Astrocyte of the cerebellum (primary cell): ENCODE data around the gene SLC7A14.
A peak's percentile ranks its signal among the peaks of the same experiment; 100 is the strongest.

Source experiments
- DNase-seq: peaks from one replicate; pipeline ENCODE4 v3.0.0-alpha.2; 2011; ENCODE audit warnings: low read depth
- H3K4me3 ChIP-seq: 2 replicates; pipeline ENCODE4 v1.5.1; 2011; ENCODE audit warnings: mild to moderate bottlenecking, low read depth, low read length, moderate library complexity
- in situ Hi-C: cut with HindIII; loops from 2 replicates; pipeline ENCODE4 v1.10.0; 2017; ENCODE audit warnings: low sequenced_read_pairs
- TF ChIP-seq, protein P1 (sequence below): IDR thresholded peaks from 2 replicates; pipeline ENCODE4 v1.5.1; 2012; ENCODE audit warnings: low read length, low read depth, moderate library complexity, mild to moderate bottlenecking; ENCODE audit errors: missing control alignments

Gene SLC7A14

GRCh38 chr3:170437696-170438407 lies 148.0 kb downstream of the SLC7A14 start:
- TF ChIP-seq, protein P1, sequence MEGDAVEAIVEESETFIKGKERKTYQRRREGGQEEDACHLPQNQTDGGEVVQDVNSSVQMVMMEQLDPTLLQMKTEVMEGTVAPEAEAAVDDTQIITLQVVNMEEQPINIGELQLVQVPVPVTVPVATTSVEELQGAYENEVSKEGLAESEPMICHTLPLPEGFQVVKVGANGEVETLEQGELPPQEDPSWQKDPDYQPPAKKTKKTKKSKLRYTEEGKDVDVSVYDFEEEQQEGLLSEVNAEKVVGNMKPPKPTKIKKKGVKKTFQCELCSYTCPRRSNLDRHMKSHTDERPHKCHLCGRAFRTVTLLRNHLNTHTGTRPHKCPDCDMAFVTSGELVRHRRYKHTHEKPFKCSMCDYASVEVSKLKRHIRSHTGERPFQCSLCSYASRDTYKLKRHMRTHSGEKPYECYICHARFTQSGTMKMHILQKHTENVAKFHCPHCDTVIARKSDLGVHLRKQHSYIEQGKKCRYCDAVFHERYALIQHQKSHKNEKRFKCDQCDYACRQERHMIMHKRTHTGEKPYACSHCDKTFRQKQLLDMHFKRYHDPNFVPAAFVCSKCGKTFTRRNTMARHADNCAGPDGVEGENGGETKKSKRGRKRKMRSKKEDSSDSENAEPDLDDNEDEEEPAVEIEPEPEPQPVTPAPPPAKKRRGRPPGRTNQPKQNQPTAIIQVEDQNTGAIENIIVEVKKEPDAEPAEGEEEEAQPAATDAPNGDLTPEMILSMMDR, result no peak
- no peak for DNase-seq
- no peak overlapping the region for H3K4me3 ChIP-seq
- in situ Hi-C loops, result no loop called here

- no peak overlapping the region for H3K4me3 ChIP-seq
- DNase-seq, result no peak
- in situ Hi-C loops, result no loop called here
- TF ChIP-seq, protein P1, result no peak
Observed at GRCh38 chr3:170437176-170437575, 148.7 kb downstream of the SLC7A14 start.

DNA sequence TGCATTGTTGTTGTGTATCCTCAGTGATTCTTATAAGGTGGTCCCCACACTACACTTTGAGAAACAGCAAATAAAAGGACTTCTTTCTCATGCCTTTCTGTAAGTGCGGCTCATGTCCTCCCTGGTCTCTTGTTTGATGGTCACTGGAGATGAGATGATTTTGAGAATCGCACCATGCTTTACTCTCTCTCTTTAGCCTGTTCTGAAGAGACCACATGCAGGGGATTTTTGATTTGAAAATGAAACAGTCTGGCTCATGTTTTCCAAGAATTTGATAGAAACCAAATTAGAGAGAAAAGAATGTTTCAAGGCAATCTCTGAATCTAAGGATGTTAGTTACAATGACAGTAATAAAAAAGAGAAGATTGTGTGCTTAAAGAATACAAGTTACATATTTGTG lies 149.2 kb downstream of the SLC7A14 start:
- H3K4me3 ChIP-seq, result no peak overlapping the region
- TF ChIP-seq, protein P1, result no peak
- in situ Hi-C loops, result no loop called here
- DNase-seq, result no peak

GRCh38 chr3:170432416-170432815 lies 153.5 kb downstream of the SLC7A14 start:
- TF ChIP-seq, protein P1, result no peak

DNA sequence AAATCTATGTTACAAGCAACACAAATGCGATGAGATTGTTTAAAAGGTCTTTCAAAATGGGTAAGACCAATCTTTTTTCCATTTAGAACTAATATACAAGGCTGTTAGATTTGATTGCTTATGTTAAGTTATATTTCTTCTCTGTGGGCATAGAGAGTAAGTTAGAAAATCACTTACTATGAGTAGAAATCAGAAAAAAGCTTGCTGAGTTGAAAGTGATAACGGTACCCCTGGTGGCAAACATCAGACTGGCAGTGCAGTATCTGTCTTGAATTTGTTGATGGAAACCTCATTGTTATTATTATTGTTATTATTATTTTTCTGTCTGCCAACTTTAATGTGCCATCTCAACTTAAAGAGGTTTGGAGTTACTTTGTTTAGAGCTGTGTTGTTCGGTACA lies 154.8 kb downstream of the SLC7A14 start:
- DNase-seq, result no peak
- in situ Hi-C loops, result no loop called here
- H3K4me3 ChIP-seq, result no peak overlapping the region
- TF ChIP-seq, protein P1, result peak; percentile 29

More at GRCh38 chr3:170432416-170432815, 153.5 kb downstream of the SLC7A14 start:
- in situ Hi-C loops, result no loop called here
- no peak for DNase-seq
- H3K4me3 ChIP-seq, result no peak overlapping the region

DNA sequence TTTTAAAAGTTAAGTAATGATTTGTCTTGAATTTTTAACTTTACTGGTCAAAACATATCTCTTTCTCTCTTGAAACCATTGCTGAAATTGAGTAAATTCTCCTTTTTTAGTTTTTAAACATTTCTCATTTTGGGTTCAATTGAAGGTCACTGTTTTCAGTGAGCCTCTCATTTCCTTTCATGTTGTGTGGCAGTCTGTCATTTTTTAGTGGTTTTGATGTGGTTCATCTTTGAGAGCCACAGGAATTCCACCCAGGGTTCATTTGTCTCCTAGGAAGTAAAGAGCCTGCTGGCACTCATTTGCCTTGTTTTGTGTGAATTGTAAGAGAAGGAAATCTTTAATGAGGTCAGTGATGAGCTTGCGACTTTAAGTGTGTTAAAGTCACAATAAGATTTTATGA lies 156.8 kb downstream of the SLC7A14 start:
- TF ChIP-seq, protein P1, result no peak
- DNase-seq, result peak; percentile 90
- in situ Hi-C loops, result loop anchor here (5.0 kb wide), 1 partner anchor 383 kb away; no protein-coding TSS in a partner anchor
- no peak overlapping the region for H3K4me3 ChIP-seq
